ENCODE data around the gene AGAP3.

The AGAP3 gene

GRCh38 chr7:151057989-151058780, 28.1 kb upstream of the AGAP3 start:
- FAIRE-seq, result peak; percentile 99

- FAIRE-seq, result no peak
Measured at GRCh38 chr7:151058781-151059366, 27.4 kb upstream of the AGAP3 start.

- no peak for FAIRE-seq
Measured at GRCh38 chr7:151059367-151060112, 26.7 kb upstream of the AGAP3 start, which contains the start of gene SLC4A2. Gene SLC4A2 (plus strand): TSS chr7:151059589. CDS start chr7:151061988, 2,399 bp downstream.

GRCh38 chr7:151060113-151060415, 26.2 kb upstream of the AGAP3 start:
- FAIRE-seq, result no peak

GRCh38 chr7:151060416-151061212, 25.7 kb upstream of the AGAP3 start:
- FAIRE-seq, result no peak

GRCh38 chr7:151061213-151062110, 24.8 kb upstream of the AGAP3 start:
- no peak for FAIRE-seq

- FAIRE-seq, result no peak
Measured at GRCh38 chr7:151062111-151062398, 24.2 kb upstream of the AGAP3 start.

GRCh38 chr7:151062399-151063211, 23.7 kb upstream of the AGAP3 start:
- no peak for FAIRE-seq

- FAIRE-seq, result no peak
Measured at GRCh38 chr7:151063212-151063561, 23.1 kb upstream of the AGAP3 start.

GRCh38 chr7:151064454-151064853, 21.8 kb upstream of the AGAP3 start:
- FAIRE-seq, result no peak

GRCh38 chr7:151064993-151065392, 21.3 kb upstream of the AGAP3 start:
- FAIRE-seq, result no peak

GRCh38 chr7:151065516-151065915, 20.8 kb upstream of the AGAP3 start:
- FAIRE-seq, result no peak

GRCh38 chr7:151066273-151066974, 19.9 kb upstream of the AGAP3 start:
- no peak for FAIRE-seq

GRCh38 chr7:151068069-151068773, 18.1 kb upstream of the AGAP3 start:
- no peak for FAIRE-seq

- no peak for FAIRE-seq
Measured at GRCh38 chr7:151069841-151070573, 16.3 kb upstream of the AGAP3 start.

- FAIRE-seq, result no peak
Measured at GRCh38 chr7:151070574-151070960, 15.7 kb upstream of the AGAP3 start.

- FAIRE-seq, result no peak
Measured at GRCh38 chr7:151071032-151071866, 15.0 kb upstream of the AGAP3 start.

GRCh38 chr7:151073990-151074389, 12.3 kb upstream of the AGAP3 start:
- FAIRE-seq, result no peak
